Measurements from ENCODE around the gene LCN15.

GRCh38 chr9:136757328-136757727, 7.0 kb downstream of the LCN15 start:
- TF ChIP-seq, protein P1, sequence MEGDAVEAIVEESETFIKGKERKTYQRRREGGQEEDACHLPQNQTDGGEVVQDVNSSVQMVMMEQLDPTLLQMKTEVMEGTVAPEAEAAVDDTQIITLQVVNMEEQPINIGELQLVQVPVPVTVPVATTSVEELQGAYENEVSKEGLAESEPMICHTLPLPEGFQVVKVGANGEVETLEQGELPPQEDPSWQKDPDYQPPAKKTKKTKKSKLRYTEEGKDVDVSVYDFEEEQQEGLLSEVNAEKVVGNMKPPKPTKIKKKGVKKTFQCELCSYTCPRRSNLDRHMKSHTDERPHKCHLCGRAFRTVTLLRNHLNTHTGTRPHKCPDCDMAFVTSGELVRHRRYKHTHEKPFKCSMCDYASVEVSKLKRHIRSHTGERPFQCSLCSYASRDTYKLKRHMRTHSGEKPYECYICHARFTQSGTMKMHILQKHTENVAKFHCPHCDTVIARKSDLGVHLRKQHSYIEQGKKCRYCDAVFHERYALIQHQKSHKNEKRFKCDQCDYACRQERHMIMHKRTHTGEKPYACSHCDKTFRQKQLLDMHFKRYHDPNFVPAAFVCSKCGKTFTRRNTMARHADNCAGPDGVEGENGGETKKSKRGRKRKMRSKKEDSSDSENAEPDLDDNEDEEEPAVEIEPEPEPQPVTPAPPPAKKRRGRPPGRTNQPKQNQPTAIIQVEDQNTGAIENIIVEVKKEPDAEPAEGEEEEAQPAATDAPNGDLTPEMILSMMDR (IDR thresholded peaks at IDR 0.05), result no peak
- TF ChIP-seq POLR2A (IDR thresholded peaks at IDR 0.05), result no peak
- TF ChIP-seq POLR2AphosphoS5 (IDR thresholded peaks at IDR 0.05), result no peak

Measured in stomach (tissue), 4 donors.